GM12875 (cell line): ENCODE results near the gene DIRAS1.

Source experiments
- H3K4me3 ChIP-seq: one replicate; pipeline ENCODE4 v1.5.1; 2011; ENCODE audit warnings: low read depth, low read length, control low read depth
- CTCF ChIP-seq: IDR thresholded peaks from 2 replicates; pipeline ENCODE4 v1.5.1; 2011; ENCODE audit warnings: low read depth, mild to moderate bottlenecking, control low read depth, inconsistent platforms, low read length, moderate library complexity, borderline replicate concordance; ENCODE audit not compliant: insufficient read depth

The DIRAS1 gene

GRCh38 chr19:2721570-2722540 is 683 bp upstream of the DIRAS1 start:
- H3K4me3 ChIP-seq: peak overlapping the region; percentile 23
- no peak for TF ChIP-seq CTCF

GRCh38 chr19:2719920-2720776 is 1.0 kb downstream of the DIRAS1 start:
- TF ChIP-seq CTCF: no peak
- H3K4me3 ChIP-seq: peak overlapping the region; percentile 15

- no peak overlapping the region for H3K4me3 ChIP-seq
- no peak for TF ChIP-seq CTCF
These were observed 1.9 kb downstream of the DIRAS1 start for GRCh38 chr19:2719232-2719735.

GRCh38 chr19:2717638-2718541 is 3.3 kb downstream of the DIRAS1 start:
- TF ChIP-seq CTCF: no peak
- H3K4me3 ChIP-seq: no peak overlapping the region

- no peak for TF ChIP-seq CTCF
- no peak overlapping the region for H3K4me3 ChIP-seq
These were observed 4.2 kb downstream of the DIRAS1 start for GRCh38 chr19:2716722-2717637.
